CD4-positive, CD25-positive, alpha-beta regulatory T cell (primary cell): ENCODE results near the gene ZNF763. TPM values are rescaled to one million over a fixed set of nuclear protein-coding genes. Genes with fewer than 3 reads are reported as not detected.
"Not testable (repeated sequence)": the region's sequence is repeated elsewhere in the genome, so short reads cannot be mapped to it uniquely, and the experiment has no call there.

ENCODE experiments used
- ATAC-seq, 2 donors: fragments of 150-1000 bp; cut with Tn5 transposase; one replicate each; pipeline ENCODE4 v1.10.0; 2021; ENCODE audit warnings: low read depth in 2 of 2, moderate number of reproducible peaks in 2 of 2, moderate library complexity in 1 of 2
- DNase-seq, 3 donors: peaks; one replicate each; pipeline versions ENCODE4 v3.0.0 to v3.0.0-alpha.2; 2012 to 2022; ENCODE audit warnings: mixed read lengths in 1 of 3
- H3K27ac ChIP-seq: one replicate; pipeline ENCODE4 v1.7.0; 2013; ENCODE audit warnings: mild to moderate bottlenecking, low read length; ENCODE audit not compliant: insufficient read depth, poor library complexity, severe bottlenecking
- H3K27me3 ChIP-seq: one replicate; pipeline ENCODE4 v1.7.0; 2013; ENCODE audit warnings: low read length; ENCODE audit not compliant: control insufficient read depth, insufficient read depth
- H3K36me3 ChIP-seq: one replicate; pipeline ENCODE4 v1.7.0; 2013; ENCODE audit warnings: mild to moderate bottlenecking, low read length, moderate library complexity; ENCODE audit not compliant: control insufficient read depth, insufficient read depth
- H3K4me1 ChIP-seq: 2 replicates; pipeline ENCODE4 v1.7.0; 2013; ENCODE audit warnings: mild to moderate bottlenecking, low read length; ENCODE audit not compliant: insufficient read depth, control insufficient read depth, poor library complexity, severe bottlenecking
- H3K4me3 ChIP-seq: one replicate; pipeline ENCODE4 v1.7.0; 2013; ENCODE audit warnings: low read depth, mild to moderate bottlenecking, low read length, moderate library complexity
- H3K9me3 ChIP-seq, 2 experiments: 1 replicate in 1 of 2; 2 replicates in 1 of 2; pipeline ENCODE4 v1.7.0; 2013; ENCODE audit warnings: low read length in 2 of 2, mild to moderate bottlenecking in 1 of 2, moderate library complexity in 1 of 2; ENCODE audit not compliant: control insufficient read depth in 2 of 2
- H3K27ac Mint-ChIP-seq, 3 donors: one replicate each; pipeline ENCODE4 v1.8.0; 2020 to 2022; ENCODE audit warnings: mild to moderate bottlenecking in 3 of 3, mixed read lengths in 3 of 3, moderate library complexity in 2 of 3
- H3K27me3 Mint-ChIP-seq: one replicate; pipeline ENCODE4 v1.8.0; 2022; ENCODE audit warnings: mild to moderate bottlenecking, mixed read lengths
- H3K36me3 Mint-ChIP-seq: one replicate; pipeline ENCODE4 v1.8.0; 2020; ENCODE audit warnings: mixed read lengths
- H3K4me1 Mint-ChIP-seq, 4 donors: one replicate each; pipeline ENCODE4 v1.8.0; 2020 to 2022; ENCODE audit warnings: mixed read lengths in 4 of 4, mild to moderate bottlenecking in 1 of 4
- H3K4me3 Mint-ChIP-seq, 4 donors: one replicate each; pipeline ENCODE4 v1.8.0; 2020 to 2022; ENCODE audit warnings: mild to moderate bottlenecking in 4 of 4, mixed read lengths in 4 of 4, moderate library complexity in 3 of 4
- H3K9me3 Mint-ChIP-seq, 7 donors: one replicate each; pipeline ENCODE4 v1.8.0; 2020 to 2022; ENCODE audit warnings: mixed read lengths in 7 of 7, mild to moderate bottlenecking in 3 of 7, moderate library complexity in 2 of 7
- polyA plus RNA-seq, 4 donors: library from polyadenylated mRNA; unstranded; fragments of 300-500 nt; fragmentation: Illumina TruSeq; gene quantifications; one replicate each; pipeline ENCODE4 v1.2.3, GENCODE V29; 2021
- total RNA-seq: library from RNA; stranded (reverse); gene quantifications from one replicate; pipeline ENCODE4 v1.2.3, GENCODE V29; 2022

Gene ZNF763
- total and polyA plus RNA-seq, 5 donors from 2014 or later: 1.9 to 3.2 (median 2.5) TPM

GRCh38 chr19:11989112-11989456, 24.2 kb downstream of the ZNF763 start:
- H3K4me1 Mint-ChIP-seq: peaks cover 8 to 38% (median 22%) of the 10 kb centered on the region in 4 donors
- ATAC-seq (no peak), DNase-seq (no peak)
- H3K36me3 Mint-ChIP-seq: peaks cover 6% of the 10 kb centered on the region
- H3K27ac ChIP-seq: peak overlapping the region; percentile 84
- H3K27ac Mint-ChIP-seq: peak overlapping the region in 1 of 3 donors; percentile 89
- H3K27me3 Mint-ChIP-seq: peaks cover 4% of the 10 kb centered on the region
- H3K36me3 ChIP-seq: no peaks in the 10 kb centered on the region
- H3K9me3 Mint-ChIP-seq: peaks cover 0 to 11% (median 0%) of the 10 kb centered on the region in 7 donors
- H3K4me3 Mint-ChIP-seq: peak overlapping the region; percentile 86 to 98 (median 98)
- H3K27me3 ChIP-seq: no peaks in the 10 kb centered on the region
- peak overlapping the region; percentile 89 for H3K4me3 ChIP-seq
- peaks cover 0 to 2% of the 10 kb centered on the region in 2 experiments for H3K9me3 ChIP-seq
- H3K4me1 ChIP-seq: peaks cover 13% of the 10 kb centered on the region

- peaks cover 13% of the 10 kb centered on the region for H3K36me3 Mint-ChIP-seq
- Histone ChIP-seq H3K9me3 (peaks cover 2 to 11% of the 10 kb centered on the region in 2 experiments), H3K4me1 (peaks cover 13% of the 10 kb centered on the region)
- H3K9me3 Mint-ChIP-seq, ATAC-seq, H3K4me3 ChIP-seq, DNase-seq, H3K27ac ChIP-seq, H3K27me3 ChIP-seq, H3K36me3 ChIP-seq, H3K27me3 Mint-ChIP-seq: not testable (repeated sequence)
- peak overlapping the region in 1 of 3 donors; percentile 25 for H3K27ac Mint-ChIP-seq
- peaks cover 10 to 47% (median 19%) of the 10 kb centered on the region in 4 donors for H3K4me1 Mint-ChIP-seq
- peak overlapping the region in 2 of 4 donors; percentile 50 to 74 for H3K4me3 Mint-ChIP-seq
Observed at GRCh38 chr19:11991921-11992320, 27.1 kb downstream of the ZNF763 start.

- Histone ChIP-seq H3K9me3 (peaks cover 6 to 35% of the 10 kb centered on the region in 2 experiments), H3K27ac (no peak overlapping the region), H3K36me3 (no peaks in the 10 kb centered on the region), H3K4me1 (peaks cover 6% of the 10 kb centered on the region), H3K4me3 (no peak overlapping the region), H3K27me3 (no peaks in the 10 kb centered on the region)
- no peaks in the 10 kb centered on the region for H3K27me3 Mint-ChIP-seq
- H3K4me1 Mint-ChIP-seq: peaks cover 10 to 42% (median 21%) of the 10 kb centered on the region in 4 donors
- peaks cover 21% of the 10 kb centered on the region for H3K36me3 Mint-ChIP-seq
- DNase-seq: no peak
- no peak overlapping the region for H3K27ac Mint-ChIP-seq
- peaks cover 0 to 14% (median 3%) of the 10 kb centered on the region in 7 donors for H3K9me3 Mint-ChIP-seq
- H3K4me3 Mint-ChIP-seq: no peak overlapping the region
- ATAC-seq: no peak
Observed at GRCh38 chr19:11995174-11995573, 30.3 kb downstream of the ZNF763 start.

- peaks cover 9% of the 10 kb centered on the region for H3K36me3 ChIP-seq
- no peak overlapping the region for H3K4me3 ChIP-seq
- peak in 1 of 2 donors; percentile 52 for ATAC-seq
- Mint-ChIP-seq H3K36me3 (peaks cover 17% of the 10 kb centered on the region), H3K27ac (peak overlapping the region in 2 of 3 donors; percentile 45 to 51), H3K4me3 (no peak overlapping the region), H3K9me3 (peaks cover 0 to 19% (median 3%) of the 10 kb centered on the region in 7 donors), H3K4me1 (peaks cover 7 to 26% (median 14%) of the 10 kb centered on the region in 4 donors), H3K27me3 (no peaks in the 10 kb centered on the region)
- DNase-seq: peak in 1 of 3 donors; percentile 49
- H3K27me3 ChIP-seq: no peaks in the 10 kb centered on the region
- peaks cover 7 to 45% of the 10 kb centered on the region in 2 experiments for H3K9me3 ChIP-seq
- no peak overlapping the region for H3K27ac ChIP-seq
- peaks cover 8% of the 10 kb centered on the region for H3K4me1 ChIP-seq
Observed at GRCh38 chr19:12000152-12000981, 35.5 kb downstream of the ZNF763 start.

- Mint-ChIP-seq H3K4me1 (peaks cover 0 to 2% (median 0%) of the 10 kb centered on the region in 4 donors), H3K27me3 (no peaks in the 10 kb centered on the region), H3K4me3 (peak overlapping the region in 1 of 4 donors; percentile 81), H3K36me3 (peaks cover 50% of the 10 kb centered on the region), H3K27ac (no peak overlapping the region), H3K9me3 (peaks cover 0 to 65% (median 25%) of the 10 kb centered on the region in 7 donors)
- DNase-seq: no peak
- ATAC-seq: no peak
- Histone ChIP-seq H3K4me3 (no peak overlapping the region), H3K4me1 (no peaks in the 10 kb centered on the region), H3K36me3 (peaks cover 33% of the 10 kb centered on the region), H3K9me3 (peaks cover 55 to 93% of the 10 kb centered on the region in 2 experiments), H3K27me3 (no peaks in the 10 kb centered on the region), H3K27ac (no peak overlapping the region)
Observed at GRCh38 chr19:12015015-12015752, 50.3 kb downstream of the ZNF763 start.

GRCh38 chr19:12015753-12016116, 50.9 kb downstream of the ZNF763 start:
- DNase-seq: no peak
- Histone ChIP-seq H3K27ac (no peak overlapping the region), H3K4me3 (no peak overlapping the region), H3K4me1 (no peaks in the 10 kb centered on the region), H3K9me3 (peaks cover 57 to 97% of the 10 kb centered on the region in 2 experiments), H3K36me3 (peaks cover 33% of the 10 kb centered on the region), H3K27me3 (no peaks in the 10 kb centered on the region)
- H3K4me1 Mint-ChIP-seq: peaks cover 0 to 2% (median 0%) of the 10 kb centered on the region in 4 donors
- peaks cover 50% of the 10 kb centered on the region for H3K36me3 Mint-ChIP-seq
- peak overlapping the region in 1 of 4 donors; percentile 81 for H3K4me3 Mint-ChIP-seq
- no peak overlapping the region for H3K27ac Mint-ChIP-seq
- no peak for ATAC-seq
- peaks cover 0 to 64% (median 26%) of the 10 kb centered on the region in 7 donors for H3K9me3 Mint-ChIP-seq
- no peaks in the 10 kb centered on the region for H3K27me3 Mint-ChIP-seq
